Suppressor macrophage treated with lipopolysaccharide for 1 hour (primary cell): ENCODE data around the gene HPRT1.
"Not testable (repeated sequence)": the region's sequence is repeated elsewhere in the genome, so short reads cannot be mapped to it uniquely, and the experiment has no call there.

Source experiments
- DNase-seq, 3 donors: peaks; one replicate each; pipeline ENCODE4 v3.0.0-alpha.2; 2020 to 2022

Gene HPRT1, protein sequence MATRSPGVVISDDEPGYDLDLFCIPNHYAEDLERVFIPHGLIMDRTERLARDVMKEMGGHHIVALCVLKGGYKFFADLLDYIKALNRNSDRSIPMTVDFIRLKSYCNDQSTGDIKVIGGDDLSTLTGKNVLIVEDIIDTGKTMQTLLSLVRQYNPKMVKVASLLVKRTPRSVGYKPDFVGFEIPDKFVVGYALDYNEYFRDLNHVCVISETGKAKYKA

DNA sequence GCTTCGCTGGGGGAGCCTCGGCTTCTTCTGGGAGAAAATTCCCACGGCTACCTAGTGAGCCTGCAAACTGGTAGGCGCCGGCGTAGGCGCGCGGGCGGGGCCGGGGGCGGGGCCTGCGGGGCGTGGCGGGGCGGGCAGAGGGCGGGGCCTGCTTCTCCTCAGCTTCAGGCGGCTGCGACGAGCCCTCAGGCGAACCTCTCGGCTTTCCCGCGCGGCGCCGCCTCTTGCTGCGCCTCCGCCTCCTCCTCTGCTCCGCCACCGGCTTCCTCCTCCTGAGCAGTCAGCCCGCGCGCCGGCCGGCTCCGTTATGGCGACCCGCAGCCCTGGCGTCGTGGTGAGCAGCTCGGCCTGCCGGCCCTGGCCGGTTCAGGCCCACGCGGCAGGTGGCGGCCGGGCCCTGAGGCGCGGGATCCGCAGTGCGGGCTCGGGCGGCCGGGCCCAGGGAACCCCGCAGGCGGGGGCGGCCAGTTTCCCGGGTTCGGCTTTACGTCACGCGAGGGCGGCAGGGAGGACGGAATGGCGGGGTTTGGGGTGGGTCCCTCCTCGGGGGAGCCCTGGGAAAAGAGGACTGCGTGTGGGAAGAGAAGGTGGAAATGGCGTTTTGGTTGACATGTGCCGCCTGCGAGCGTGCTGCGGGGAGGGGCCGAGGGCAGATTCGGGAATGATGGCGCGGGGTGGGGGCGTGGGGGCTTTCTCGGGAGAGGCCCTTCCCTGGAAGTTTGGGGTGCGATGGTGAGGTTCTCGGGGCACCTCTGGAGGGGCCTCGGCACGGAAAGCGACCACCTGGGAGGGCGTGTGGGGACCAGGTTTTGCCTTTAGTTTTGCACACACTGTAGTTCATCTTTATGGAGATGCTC is at the start of gene HPRT1:
Gene HPRT1, plus strand, starts transcription at position 161 of the 857 bp plus-strand sequence. Its CDS starts 147 bp downstream, at position 308.
- DNase-seq, result peak; percentile 75 to 87 (median 80)

DNA sequence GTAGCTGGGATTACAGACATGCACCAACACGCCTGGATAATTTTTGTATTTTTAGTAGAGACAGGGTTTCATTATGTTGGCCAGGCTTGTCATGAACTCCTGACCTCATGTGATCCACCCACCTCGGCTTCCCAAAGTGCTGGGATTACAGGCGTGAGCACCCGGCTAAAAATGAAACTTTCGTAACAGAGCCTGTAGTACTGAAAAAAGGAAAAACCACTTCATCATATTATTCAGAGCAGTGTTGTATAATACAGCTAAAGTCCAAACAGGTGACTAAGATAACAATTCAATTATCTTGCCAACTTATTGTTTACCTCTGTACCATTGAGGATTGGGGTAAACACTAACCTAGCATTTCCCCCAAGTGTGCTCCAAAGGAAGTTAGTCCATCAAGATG is 43.9 kb upstream of the HPRT1 start:
- DNase-seq, result peak in 1 of 3 donors; percentile 9

DNA sequence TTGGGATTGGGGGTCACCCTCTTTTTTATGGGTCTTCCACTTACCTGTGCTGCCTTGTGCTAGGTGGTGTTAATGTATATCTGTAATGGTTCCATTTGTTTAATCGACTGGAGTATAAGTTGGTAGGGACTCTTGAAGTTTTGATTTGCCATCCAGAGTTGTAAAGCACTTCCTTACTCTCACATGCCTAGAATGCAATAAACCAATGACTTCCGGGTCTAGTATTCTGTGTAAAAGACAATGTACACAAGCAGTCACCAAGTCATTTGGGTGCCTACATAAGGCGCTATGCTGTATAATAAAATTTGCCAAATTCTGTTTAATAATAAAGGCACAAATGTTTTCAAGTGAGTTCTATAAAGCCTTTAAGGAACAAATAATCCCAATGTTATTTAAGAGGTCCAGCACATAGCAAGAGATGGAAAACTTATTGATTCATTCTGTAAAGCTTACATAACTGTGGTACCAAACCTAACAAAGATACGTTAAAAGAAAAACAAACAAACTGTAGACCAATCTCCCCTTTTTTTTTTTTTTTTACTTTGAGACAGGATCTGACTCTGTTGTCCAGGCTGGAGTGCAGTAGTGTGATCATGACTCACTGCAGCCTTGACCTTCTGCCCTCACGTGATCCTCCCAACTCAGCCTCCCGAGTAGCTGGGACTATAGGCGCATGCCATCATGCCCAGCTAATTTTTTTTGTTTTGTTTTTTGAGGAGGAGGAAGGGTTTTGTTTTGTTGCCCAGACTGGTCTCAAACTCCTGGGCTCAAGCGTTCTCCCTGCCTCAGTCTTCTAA is 41.5 kb upstream of the HPRT1 start:
- no peak for DNase-seq

DNA sequence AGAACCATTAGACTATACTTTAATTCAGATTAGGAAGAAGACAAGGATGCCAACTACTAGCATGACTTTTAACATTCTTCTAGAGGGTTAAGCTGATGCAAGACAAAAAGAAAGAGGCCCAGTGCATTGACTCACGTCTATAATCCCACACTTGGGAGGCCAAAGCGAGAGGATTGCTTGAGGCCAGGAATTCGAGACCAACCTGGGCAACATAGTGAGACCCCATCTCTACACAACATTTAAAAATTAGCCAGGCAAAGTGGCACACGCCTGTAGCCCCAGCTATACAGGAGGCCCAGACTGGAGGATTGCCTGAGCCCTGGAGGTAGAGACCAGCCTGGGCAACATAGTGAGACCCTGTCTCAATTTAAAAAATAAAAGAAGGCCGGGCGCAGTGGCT is 40.2 kb upstream of the HPRT1 start:
- DNase-seq, result no peak

DNA sequence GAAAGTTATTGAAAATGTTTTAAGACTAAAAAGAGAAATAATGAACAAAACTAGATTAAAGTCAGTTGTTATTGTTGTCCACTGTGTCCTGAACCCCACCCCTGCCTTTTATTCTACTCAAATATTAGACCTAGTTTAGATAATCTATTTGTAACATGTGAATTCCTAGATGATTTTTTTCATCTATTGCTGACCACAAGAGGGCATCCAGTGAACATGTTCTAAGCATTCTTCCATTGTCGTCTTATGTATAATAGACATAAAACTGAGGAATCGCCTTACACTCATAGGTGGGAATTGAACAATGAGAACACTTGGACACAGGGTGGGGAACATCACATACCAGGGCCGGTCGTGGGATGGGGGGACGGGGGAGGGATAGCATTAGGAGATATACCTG is 36.4 kb upstream of the HPRT1 start:
- peak in 1 of 3 donors; percentile 11 for DNase-seq

DNA sequence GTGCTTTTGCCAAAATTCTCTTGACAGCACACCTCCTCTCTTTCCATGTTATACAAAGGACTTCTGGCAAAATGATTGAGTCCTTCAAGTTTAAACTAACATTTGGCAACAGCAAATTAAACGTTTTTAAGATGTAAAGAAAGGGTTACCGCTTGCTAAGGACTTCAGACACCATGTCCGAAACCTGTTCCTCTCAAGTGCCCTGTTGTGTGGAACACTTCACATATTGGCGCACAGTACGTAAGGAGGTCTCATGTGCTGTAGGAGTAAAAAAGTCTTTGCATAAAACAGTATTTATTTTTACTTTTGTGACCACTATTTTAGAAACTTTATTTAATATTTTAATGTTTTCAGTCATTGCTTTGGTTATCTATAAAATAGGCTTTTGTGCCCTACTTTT is 33.7 kb upstream of the HPRT1 start:
- DNase-seq, result no peak

DNA sequence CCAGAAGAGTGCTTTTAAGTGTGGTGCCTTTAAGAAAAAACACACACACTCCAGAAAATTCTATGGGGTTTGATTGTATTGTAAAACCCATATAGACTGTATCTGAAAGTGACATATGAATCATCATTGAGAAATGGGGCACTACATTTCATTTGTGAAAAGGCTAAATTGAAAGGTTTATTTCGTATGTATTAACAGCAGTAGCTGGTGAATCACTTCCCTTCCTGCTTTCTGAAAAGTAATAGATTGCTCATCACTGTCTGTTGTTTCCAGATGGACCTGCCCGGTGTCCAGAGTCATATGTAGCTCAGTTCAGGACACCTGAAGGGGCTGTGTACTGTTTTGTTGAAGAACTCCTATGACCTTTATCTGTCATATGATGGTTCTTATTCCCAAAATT is 28.1 kb upstream of the HPRT1 start:
- peak; percentile 25 to 69 (median 63) for DNase-seq

DNA sequence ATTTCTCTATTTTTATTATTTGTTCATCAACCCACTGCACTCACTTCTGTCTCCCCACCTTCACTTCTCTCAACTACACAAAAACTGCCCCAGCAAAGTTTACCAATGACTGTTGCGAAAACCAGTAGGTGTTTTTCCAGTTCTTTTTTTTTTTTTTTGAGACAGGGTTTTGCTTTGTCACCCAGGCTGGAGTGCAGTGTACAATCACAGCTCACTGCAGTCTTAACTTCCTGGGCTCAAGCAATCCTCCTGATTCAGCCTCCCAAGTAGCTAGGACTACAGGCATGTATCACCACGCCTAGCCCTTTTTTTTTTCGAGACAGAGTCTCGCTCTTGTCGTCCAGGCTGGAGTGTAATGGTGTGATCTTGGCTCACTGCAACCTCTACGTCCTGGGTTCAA is 24.1 kb upstream of the HPRT1 start:
- DNase-seq, result no peak

DNA sequence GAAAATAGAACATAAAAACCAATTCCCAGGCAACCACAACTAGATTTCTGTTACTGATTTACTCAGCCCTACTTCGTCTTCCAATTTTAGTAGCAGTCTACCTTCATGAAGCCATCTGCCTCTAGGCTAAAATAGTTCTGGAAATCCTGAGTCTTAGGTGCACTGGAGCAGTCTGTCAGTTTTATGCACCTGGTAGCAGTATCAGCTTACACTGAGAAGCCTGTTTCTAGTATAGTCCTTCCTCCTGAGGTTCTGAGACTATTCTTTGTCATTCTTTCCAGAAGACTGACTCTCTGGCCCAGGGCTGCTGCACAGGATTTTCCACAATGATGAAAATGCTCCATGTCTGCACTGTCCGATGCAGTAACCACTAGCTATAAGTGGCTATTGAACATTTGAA is 16.9 kb upstream of the HPRT1 start:
- no peak for DNase-seq

DNA sequence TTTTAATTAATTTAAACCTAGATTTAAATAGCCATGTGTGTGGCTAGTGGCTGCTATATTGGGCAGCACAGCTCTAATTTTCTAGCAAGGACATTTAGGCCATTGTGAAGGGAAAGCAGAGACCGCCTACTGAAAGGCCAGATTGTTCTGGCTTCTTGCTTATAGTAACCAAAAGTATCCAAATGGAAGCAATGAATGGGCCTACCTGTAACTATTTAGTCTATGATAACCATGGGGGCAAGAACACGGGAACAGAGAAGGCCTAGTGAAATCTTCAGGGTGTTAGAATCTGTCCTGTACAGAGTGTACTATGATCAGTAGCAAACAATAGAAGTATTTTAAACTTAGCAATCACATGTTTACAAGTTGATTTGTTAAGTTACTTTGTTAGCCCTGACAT is 16.5 kb upstream of the HPRT1 start:
- DNase-seq, result no peak

DNA sequence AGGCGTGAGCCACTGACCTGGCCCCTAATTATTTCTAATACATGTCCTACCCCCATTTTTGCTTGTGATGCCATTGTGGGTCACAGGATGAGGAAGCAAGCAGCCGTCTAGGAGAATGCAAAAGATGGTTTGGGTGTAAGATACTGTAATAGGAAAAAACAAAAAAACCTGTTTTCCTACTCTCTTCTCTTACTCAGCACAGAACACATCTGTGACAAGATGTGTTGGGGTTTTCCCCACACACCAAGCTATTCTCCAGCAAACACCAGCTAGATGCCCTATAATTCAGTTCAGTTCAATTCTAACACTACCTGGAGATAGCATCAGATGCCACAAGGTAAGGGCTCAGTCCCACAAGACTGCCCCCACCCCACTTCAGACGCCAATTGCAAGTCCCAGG is 15.3 kb upstream of the HPRT1 start:
- no peak for DNase-seq

DNA sequence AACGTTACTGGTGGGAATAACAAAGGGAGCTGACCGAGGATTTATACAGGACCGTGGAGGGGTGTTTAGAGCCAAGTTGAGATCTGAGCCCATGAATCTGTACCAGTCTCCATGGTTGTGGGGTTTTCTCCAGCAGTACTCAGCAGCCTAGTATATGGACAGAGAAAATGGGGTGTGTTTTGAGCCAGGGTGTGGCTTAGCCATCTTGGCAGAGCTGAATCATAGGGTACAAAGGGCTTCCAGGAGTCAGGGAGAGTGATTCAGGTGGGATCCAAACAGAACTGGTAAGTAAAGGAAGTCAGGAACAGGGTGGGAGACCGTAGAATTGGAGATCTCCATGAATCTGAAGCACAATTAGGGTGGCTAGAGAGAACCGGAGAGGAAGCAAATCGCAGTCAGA is 7.4 kb upstream of the HPRT1 start:
- DNase-seq, result no peak

DNA sequence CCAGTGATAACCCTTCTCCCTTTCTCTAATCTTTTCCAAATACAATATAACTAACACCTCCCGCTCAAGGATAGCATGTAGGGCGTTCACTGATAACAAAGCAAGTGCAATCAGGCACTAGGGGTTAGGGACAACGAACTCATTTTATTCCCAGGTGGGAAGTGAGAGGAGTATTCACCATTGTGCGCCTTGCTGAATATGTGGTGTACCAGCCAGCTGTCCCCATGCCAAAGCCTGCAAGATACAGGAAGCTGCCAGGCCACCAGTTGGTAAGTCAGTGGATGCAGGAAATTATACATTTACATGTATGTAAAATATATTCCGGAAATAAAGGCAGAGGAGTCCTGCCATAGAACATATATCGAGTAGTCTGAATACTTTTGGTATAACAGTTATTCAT is 6.3 kb upstream of the HPRT1 start:
- DNase-seq, result no peak

DNA sequence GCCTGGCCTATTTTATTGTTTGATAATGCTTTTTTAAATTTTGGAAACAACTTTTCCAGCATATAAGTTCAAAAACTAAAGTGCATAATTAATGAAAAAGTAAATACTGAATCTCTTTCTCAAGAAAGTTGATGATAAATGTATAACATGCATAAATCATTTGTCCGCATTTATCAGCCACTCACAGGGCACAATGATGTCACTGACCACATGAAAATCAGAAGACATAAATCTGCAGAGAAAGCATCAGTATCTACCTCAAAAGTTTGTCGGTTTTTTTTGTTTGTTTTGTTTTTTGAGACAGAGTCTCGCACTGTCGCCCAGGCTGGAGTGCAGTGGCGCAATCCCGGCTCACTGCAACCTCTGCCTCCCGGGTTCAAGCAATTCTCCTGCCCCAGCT is 5.5 kb upstream of the HPRT1 start:
- no peak for DNase-seq

DNA sequence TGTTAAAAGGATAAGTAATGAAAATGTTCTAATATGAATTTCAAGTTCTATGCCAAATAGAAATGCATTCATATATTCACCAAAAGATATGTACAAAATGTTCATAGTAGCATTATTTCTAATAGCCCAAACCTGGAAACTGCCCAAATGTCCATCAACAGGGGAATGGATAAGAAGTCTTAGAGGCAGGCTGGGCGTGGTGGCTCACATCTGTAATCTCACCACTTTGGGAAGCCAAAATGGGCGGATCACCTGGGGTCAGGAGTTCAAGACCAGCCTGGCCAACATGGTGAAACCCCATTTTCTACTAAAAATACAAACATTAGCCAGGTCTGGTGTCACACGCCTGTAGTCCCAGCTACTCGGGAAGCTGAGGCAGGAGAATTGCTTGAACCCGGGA is 2.3 kb upstream of the HPRT1 start:
- no peak for DNase-seq

DNA sequence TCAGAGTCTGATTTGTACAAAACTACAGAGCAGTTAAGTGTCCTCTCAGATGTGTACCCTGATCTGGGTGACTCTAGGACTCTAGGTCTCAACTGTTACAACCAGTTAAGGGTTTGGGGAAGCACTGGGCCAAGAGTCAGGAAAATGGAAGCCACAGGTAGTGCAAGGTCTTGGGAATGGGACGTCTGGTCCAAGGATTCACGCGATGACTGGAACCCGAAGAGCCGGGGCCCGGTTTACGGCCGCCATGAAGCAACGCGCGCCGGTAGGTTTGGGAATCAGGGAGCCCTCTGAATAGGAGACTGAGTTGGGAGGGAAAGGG is 321 bp upstream of the HPRT1 start:
- no peak for DNase-seq

DNA sequence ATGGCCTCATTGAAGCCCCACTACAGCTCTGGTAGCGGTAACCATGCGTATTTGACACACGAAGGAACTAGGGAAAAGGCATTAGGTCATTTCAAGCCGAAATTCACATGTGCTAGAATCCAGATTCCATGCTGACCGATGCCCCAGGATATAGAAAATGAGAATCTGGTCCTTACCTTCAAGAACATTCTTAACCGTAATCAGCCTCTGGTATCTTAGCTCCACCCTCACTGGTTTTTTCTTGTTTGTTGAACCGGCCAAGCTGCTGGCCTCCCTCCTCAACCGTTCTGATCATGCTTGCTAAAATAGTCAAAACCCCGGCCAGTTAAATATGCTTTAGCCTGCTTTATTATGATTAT is 876 bp downstream of the HPRT1 start:
- no peak for DNase-seq

DNA sequence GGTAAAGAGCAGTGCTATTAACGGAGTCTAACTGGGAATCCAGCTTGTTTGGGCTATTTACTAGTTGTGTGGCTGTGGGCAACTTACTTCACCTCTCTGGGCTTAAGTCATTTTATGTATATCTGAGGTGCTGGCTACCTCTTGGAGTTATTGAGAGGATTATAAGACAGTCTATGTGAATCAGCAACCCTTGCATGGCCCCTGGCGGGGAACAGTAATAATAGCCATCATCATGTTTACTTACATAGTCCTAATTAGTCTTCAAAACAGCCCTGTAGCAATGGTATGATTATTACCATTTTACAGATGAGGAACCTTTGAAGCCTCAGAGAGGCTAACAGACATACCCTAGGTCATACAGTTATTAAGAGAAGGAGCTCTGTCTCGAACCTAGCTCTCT is 1.5 kb downstream of the HPRT1 start:
- no peak for DNase-seq

DNA sequence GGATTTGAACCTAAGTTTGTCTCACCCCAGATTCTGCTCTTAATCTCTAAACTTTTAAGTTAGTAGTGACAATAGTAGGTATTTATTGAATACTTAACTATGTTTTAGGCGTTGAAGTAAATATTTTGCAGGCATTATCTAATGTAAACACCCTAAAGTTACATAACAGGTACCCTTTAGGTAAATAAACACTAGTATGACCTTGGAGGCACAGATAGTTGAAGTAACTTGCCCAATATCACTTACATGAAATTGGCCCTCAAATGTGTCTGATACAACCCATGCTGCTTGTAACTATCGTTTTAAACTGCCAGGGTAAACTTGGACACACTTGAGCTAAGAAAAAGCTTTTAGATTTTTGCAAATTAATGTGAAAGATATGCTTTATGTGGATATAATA is 3.0 kb downstream of the HPRT1 start:
- no peak for DNase-seq

DNA sequence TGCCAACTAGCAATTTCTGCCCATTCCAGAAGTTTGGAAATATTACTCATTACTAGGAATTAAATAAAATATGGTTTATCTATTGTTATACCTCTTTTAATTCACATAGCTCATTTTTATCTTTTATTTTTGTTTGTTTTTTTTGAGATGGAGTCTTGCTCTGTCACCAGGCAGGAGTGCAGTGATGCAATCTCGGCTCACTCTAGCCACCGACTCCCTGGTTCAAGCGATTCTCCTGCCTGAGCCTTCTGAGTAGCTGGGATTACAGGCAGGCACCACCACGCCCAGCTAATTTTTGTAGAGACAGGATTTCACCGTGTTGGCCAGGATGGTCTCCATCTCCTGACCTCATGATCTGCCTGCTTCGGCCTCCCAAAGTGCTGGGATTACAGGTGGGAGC is 4.5 kb downstream of the HPRT1 start:
- DNase-seq, result not testable (repeated sequence)

DNA sequence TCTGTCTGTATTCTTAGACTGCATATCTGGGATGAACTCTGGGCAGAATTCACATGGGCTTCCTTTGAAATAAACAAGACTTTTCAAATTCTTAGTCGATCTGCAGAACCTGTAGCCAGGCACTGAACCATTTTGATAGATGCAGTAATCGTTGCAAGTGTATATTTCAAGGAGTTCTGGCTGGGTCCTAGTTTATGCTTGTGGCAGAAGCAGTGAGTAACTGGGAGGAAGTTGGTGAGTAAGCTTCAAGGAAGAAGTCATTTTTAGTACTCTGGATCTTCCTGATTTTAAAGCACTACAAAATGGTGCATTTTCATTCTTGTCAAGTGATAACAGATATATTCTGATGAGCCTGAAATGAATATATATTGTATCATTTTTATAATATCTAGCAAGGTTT is 9.5 kb downstream of the HPRT1 start:
- DNase-seq, result peak; percentile 51 to 65 (median 59)

DNA sequence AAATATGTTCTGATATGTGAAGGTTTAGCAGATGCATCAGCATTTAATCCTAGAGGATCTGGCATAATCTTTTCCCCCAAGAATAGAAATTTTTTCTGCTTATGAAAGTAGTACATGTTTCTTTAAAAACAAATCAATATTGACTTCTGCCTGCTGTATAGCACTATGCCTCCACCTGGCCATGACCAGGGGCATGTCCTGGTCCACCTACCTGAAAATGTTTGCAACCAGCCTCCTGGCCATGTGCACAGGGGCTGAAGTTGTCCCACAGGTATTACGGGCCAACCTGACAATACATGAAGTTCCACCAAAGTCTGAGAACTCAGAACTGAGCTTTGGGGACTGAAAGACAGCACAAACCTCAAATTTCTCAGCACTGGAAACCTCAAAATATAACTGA is 10.0 kb downstream of the HPRT1 start:
- DNase-seq, result no peak

DNA sequence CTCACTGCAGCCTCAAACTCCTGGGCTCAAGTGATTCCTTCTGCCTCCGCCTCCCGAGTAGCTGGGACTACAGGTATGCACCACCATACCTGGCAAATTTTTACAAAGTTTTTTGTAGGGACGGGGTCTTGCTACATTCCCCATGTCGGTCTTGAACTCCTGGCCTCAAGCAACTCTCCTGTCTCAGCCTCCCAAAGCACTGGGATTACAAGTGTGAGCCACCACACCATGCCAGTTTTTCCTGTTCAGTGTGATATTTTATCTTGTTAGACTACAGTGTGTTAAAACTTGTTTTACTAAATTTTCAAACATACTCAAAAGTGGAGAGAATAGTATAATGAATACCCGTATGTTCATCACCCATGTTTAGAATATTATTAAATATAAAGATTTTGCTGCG is 12.1 kb downstream of the HPRT1 start:
- DNase-seq, result no peak

DNA sequence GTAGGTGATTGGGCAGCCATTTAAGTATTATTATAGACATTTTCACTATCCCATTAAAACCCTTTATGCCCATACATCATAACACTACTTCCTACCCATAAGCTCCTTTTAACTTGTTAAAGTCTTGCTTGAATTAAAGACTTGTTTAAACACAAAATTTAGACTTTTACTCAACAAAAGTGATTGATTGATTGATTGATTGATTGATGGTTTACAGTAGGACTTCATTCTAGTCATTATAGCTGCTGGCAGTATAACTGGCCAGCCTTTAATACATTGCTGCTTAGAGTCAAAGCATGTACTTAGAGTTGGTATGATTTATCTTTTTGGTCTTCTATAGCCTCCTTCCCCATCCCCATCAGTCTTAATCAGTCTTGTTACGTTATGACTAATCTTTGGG is 16.3 kb downstream of the HPRT1 start:
- DNase-seq, result no peak
